HepG2 (cell line): ENCODE data around the gene EPN2. TPM values are rescaled to one million over a fixed set of nuclear protein-coding genes. Genes with fewer than 3 reads are reported as not detected.

ENCODE experiments used
- ATRX ChIP-seq: sonication (generic); formaldehyde crosslinking; IDR thresholded peaks from 2 replicates; pipeline ENCODE4 v1.4.0; 2020; ENCODE audit warnings: missing genetic modification reagents, borderline replicate concordance
- CHCHD3 ChIP-seq: sonication (generic); formaldehyde crosslinking; IDR thresholded peaks from 2 replicates; pipeline ENCODE4 v1.8.0; 2022; ENCODE audit warnings: mild to moderate bottlenecking, missing genetic modification reagents, moderate library complexity
- HCFC1 ChIP-seq: fragments of 150-350 bp; IDR thresholded peaks from 2 replicates; pipeline ENCODE4 v1.6.1; 2014; ENCODE audit warnings: low read depth, low read length
- HES4 ChIP-seq: sonication (generic); formaldehyde crosslinking; IDR thresholded peaks from 2 replicates; pipeline ENCODE4 v1.9.0; 2021; ENCODE audit warnings: mild to moderate bottlenecking, missing genetic modification reagents, borderline replicate concordance
- MBNL3 ChIP-seq: fragments of 250-450 bp; sonication (Bioruptor Pico); conservative IDR thresholded peaks from 2 replicates; pipeline ENCODE4 v1.8.0; 2022; ENCODE audit warnings: mild to moderate bottlenecking, inconsistent platforms
- NFIC ChIP-seq: IDR thresholded peaks from 2 replicates; pipeline ENCODE4 v1.6.1; 2012; ENCODE audit warnings: mild to moderate bottlenecking, low read length, inconsistent platforms
- PHF5A ChIP-seq: IDR thresholded peaks from one replicate; pipeline ENCODE4 v1.6.1; 2018; ENCODE audit warnings: low read depth, missing genetic modification reagents; ENCODE audit not compliant: unreplicated experiment
- PITX1 ChIP-seq: sonication (generic); formaldehyde crosslinking; IDR thresholded peaks from 2 replicates; pipeline ENCODE4 v1.5.1; 2020; ENCODE audit warnings: mild to moderate bottlenecking, missing genetic modification reagents
- TMF1 ChIP-seq: sonication (generic); formaldehyde crosslinking; IDR thresholded peaks from 2 replicates; pipeline ENCODE4 v1.8.1; 2022; ENCODE audit warnings: low read depth, missing genetic modification reagents
- TOE1 ChIP-seq: sonication (generic); formaldehyde crosslinking; IDR thresholded peaks from 2 replicates; pipeline ENCODE4 v1.4.0; 2020; ENCODE audit warnings: mild to moderate bottlenecking, missing genetic modification reagents
- ZNF12 ChIP-seq: sonication (generic); formaldehyde crosslinking; IDR thresholded peaks from 2 replicates; pipeline ENCODE4 v1.5.0; 2020; ENCODE audit warnings: missing genetic modification reagents
- ZNF33A ChIP-seq: sonication (generic); formaldehyde crosslinking; IDR thresholded peaks from 2 replicates; pipeline ENCODE4 v1.5.1; 2020; ENCODE audit warnings: missing genetic modification reagents, mild to moderate bottlenecking, moderate library complexity, borderline replicate concordance
- ZNF432 ChIP-seq: sonication (generic); formaldehyde crosslinking; IDR thresholded peaks from 2 replicates; pipeline ENCODE4 v1.5.0; 2020; ENCODE audit warnings: missing genetic modification reagents, mild to moderate bottlenecking, borderline replicate concordance
- ZNF781 ChIP-seq: sonication (generic); formaldehyde crosslinking; IDR thresholded peaks from 2 replicates; pipeline ENCODE4 v1.5.1; 2020; ENCODE audit warnings: borderline replicate concordance, mild to moderate bottlenecking, missing genetic modification reagents; ENCODE audit errors: not compliant biosample characterization
- ZNF841 ChIP-seq: sonication (generic); formaldehyde crosslinking; IDR thresholded peaks from 2 replicates; pipeline ENCODE4 v1.8.1; 2023; ENCODE audit warnings: missing genetic modification reagents, borderline replicate concordance
- polyA plus RNA-seq, 8 experiments: library from polyadenylated mRNA; depleted of rRNA in 3 of 8; stranded (reverse) in 7 of 8; unstranded in 1 of 8; fragments of >200 nt; fragmentation: Illumina TruSeq in 4 of 8; extraction: Trizol in 4 of 8; gene quantifications; 2 replicates each; pipeline versions ENCODE4 v1.2.1 to v1.2.3, GENCODE V29; 2011 to 2016; ENCODE audit warnings: low read depth in 4 of 8, missing spikeins in 1 of 8, mixed read lengths in 1 of 8; ENCODE audit not compliant: insufficient read depth in 1 of 8
- total RNA-seq, 5 experiments: library from RNA; depleted of rRNA; stranded (reverse); fragments of >200 nt; fragmentation: Illumina TruSeq; extraction: Trizol; gene quantifications; 2 replicates each; pipeline ENCODE4 v1.2.3, GENCODE V29; 2016; ENCODE audit warnings: low read depth in 1 of 5
- TF ChIP-seq, protein P1 (sequence below): sonication (generic); formaldehyde crosslinking; IDR thresholded peaks from 2 replicates; pipeline ENCODE4 v1.5.0; 2020; ENCODE audit warnings: missing genetic modification reagents
- TF ChIP-seq, protein P2 (sequence below): conservative IDR thresholded peaks from 2 replicates; pipeline ENCODE4 v1.6.1; 2018; ENCODE audit warnings: missing genetic modification reagents
- TF ChIP-seq, protein P3 (sequence below), 2 experiments: sonication (generic) in 1 of 2; formaldehyde crosslinking in 1 of 2; IDR thresholded peaks; 2 replicates each; pipeline versions ENCODE4 v1.6.1 to v1.9.0; 2014 to 2022; ENCODE audit warnings: antibody characterized with exemption in 1 of 2, borderline replicate concordance in 1 of 2, inconsistent platforms in 1 of 2, low read depth in 1 of 2, missing genetic modification reagents in 1 of 2
- TF ChIP-seq, protein P4 (sequence below): IDR thresholded peaks from 2 replicates; pipeline ENCODE4 v1.6.1; 2016; ENCODE audit warnings: low read depth

The EPN2 gene
- total and polyA plus RNA-seq, 2 of the 13 experiments (the other 11 are each of a cell fraction or from before 2014, with no cell fraction given), result 7.8 to 19.2 TPM

DNA sequence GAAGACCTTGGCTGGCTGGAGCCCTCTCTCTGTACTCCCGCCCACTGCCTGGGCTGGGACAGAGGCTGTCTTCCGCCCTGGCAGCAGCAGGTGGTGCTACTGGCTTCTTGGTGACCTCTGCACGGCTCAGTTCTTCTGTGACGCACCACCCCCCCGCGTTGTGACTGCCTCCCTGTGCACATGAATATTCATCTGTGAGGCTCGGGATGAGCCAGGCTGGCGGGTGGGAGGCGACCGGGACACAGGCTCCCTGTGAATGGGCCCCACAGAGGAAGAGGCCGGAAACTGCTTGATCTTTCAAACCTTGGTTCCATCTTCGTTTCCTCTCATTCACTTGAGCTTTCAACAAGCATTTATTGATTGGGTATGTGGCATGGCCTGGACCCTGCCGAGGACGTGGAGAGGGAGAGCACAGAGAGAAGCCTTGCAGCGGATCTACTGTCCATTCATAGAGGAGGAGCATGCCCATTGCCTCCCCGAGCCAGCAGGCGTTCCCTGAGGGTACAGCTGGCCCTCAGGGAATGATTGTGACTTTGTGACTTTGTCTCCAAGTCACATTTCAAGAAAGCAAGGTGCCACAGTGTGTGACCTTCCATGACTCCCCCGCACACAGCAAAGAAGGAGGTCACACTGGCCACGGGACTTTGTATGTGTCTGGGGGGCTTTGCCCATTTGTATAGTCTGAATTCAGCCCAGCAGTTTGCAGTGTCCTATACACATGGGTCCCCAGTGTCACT lies 80.4 kb downstream of the EPN2 start (continued):
- TF ChIP-seq PHF5A (CRISPR knock-in tag) (peak; percentile 38), ZNF781 (CRISPR knock-in tag) (no peak), ZNF12 (CRISPR knock-in tag) (no peak), ZNF432 (CRISPR knock-in tag) (no peak), ZNF841 (no peak), HCFC1 (no peak), ATRX (no peak), NFIC (no peak), MBNL3 (CRISPR knock-in tag) (no peak), ZNF33A (CRISPR knock-in tag) (no peak), TOE1 (CRISPR knock-in tag) (peak; percentile 41; the same call in 1 of the 2 replicates), TMF1 (CRISPR knock-in tag) (no peak), CHCHD3 (CRISPR knock-in tag) (no peak), PITX1 (no peak), HES4 (CRISPR knock-in tag) (no peak)
- TF ChIP-seq, protein P1, sequence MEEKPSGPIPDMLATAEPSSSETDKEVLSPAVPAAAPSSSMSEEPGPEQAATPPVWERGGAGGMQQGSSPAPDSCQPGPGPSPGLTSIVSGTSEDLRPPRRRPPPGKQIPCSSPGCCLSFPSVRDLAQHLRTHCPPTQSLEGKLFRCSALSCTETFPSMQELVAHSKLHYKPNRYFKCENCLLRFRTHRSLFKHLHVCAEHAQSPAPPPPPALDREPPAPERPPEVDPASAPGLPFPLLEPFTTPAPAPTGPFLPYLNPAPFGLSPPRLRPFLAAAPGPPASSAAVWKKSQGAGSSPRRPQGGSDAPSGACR (CRISPR knock-in tag), result no peak
- TF ChIP-seq, protein P2, sequence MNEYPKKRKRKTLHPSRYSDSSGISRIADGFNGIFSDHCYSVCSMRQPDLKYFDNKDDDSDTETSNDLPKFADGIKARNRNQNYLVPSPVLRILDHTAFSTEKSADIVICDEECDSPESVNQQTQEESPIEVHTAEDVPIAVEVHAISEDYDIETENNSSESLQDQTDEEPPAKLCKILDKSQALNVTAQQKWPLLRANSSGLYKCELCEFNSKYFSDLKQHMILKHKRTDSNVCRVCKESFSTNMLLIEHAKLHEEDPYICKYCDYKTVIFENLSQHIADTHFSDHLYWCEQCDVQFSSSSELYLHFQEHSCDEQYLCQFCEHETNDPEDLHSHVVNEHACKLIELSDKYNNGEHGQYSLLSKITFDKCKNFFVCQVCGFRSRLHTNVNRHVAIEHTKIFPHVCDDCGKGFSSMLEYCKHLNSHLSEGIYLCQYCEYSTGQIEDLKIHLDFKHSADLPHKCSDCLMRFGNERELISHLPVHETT (CRISPR knock-in tag), result no peak
- TF ChIP-seq, protein P3, sequence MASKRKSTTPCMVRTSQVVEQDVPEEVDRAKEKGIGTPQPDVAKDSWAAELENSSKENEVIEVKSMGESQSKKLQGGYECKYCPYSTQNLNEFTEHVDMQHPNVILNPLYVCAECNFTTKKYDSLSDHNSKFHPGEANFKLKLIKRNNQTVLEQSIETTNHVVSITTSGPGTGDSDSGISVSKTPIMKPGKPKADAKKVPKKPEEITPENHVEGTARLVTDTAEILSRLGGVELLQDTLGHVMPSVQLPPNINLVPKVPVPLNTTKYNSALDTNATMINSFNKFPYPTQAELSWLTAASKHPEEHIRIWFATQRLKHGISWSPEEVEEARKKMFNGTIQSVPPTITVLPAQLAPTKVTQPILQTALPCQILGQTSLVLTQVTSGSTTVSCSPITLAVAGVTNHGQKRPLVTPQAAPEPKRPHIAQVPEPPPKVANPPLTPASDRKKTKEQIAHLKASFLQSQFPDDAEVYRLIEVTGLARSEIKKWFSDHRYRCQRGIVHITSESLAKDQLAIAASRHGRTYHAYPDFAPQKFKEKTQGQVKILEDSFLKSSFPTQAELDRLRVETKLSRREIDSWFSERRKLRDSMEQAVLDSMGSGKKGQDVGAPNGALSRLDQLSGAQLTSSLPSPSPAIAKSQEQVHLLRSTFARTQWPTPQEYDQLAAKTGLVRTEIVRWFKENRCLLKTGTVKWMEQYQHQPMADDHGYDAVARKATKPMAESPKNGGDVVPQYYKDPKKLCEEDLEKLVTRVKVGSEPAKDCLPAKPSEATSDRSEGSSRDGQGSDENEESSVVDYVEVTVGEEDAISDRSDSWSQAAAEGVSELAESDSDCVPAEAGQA (IDR thresholded peaks at IDR 0.05; ENCODE audit: low read depth), result no peak
- TF ChIP-seq, protein P3 (CRISPR knock-in tag; IDR thresholded peaks at IDR 0.05; ENCODE audit: borderline replicate concordance), result no peak
- TF ChIP-seq, protein P4, sequence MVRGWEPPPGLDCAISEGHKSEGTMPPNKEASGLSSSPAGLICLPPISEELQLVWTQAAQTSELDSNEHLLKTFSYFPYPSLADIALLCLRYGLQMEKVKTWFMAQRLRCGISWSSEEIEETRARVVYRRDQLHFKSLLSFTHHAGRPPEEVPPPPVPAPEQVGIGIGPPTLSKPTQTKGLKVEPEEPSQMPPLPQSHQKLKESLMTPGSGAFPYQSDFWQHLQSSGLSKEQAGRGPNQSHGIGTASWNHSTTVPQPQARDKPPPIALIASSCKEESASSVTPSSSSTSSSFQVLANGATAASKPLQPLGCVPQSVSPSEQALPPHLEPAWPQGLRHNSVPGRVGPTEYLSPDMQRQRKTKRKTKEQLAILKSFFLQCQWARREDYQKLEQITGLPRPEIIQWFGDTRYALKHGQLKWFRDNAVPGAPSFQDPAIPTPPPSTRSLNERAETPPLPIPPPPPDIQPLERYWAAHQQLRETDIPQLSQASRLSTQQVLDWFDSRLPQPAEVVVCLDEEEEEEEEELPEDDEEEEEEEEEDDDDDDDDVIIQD (CRISPR knock-in tag), result peak; percentile 70; the same call in 1 of the 2 replicates
